HG03558 (cell line): ENCODE measurements around the gene RAB36.

Experiments
- ATAC-seq: cut with Tn5 transposase; IDR thresholded peaks from one replicate; pipeline ENCODE4 v1.9.1; 2021; ENCODE audit warnings: moderate number of reproducible peaks; ENCODE audit not compliant: unreplicated experiment; ENCODE audit errors: extremely low read depth

Gene RAB36

DNA sequence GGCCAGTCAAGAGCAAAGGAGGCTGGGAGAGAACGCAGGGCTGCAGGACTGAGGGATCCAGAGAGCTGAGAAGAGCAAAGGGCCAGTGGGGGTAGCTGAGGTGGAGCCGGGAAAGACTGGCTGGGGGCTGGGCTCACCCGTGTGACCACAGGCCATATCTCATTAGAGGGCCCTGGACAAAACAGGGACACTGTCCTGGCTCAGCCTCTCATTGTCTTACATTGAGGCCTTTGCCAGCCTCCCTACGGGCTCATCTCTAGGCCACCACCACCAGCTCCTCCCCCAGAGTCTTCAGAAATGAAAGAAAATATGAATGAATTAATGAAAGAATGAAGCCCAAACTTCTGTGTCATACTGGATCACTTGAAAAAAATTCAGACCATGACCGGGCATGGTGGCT, 9.2 kb downstream of the RAB36 start:
- ATAC-seq: no peak

DNA sequence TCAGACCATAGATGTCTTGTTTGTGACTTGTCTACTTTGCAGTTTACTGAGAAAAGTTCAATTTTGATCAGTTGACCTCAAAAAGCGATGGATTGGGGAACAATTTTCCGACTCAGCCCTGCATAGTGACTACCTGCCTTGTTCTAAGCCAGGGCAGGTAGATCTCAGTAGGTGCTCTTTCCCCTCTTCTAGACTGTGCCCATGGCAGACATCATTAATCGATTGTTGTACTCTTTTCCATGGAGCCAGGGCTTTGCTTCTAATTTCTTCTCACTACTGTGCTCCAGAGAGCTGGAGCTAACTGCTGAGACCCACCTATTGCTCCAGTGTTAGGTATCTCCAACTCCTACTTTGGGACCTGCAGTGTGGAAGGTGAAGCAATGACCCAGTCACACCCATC, 9.9 kb downstream of the RAB36 start:
- ATAC-seq: no peak

DNA sequence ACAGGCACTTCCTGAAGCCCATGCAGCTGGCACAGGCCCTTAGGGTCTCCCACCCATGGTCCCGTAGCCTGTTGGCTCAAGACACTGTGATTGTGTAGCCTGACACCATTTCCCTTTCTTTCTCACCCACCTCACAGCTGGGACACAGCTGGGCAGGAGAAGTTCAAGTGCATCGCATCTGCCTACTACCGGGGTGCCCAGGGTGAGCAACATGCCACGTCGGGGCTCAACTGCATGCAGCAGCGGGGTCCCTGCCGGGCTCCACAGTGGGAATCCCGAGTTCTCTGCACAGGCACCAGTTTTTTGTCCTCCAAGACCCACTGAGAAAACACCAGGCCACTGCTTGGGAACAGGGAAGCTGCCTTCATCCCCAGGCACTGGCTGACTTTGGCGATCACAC, 10.6 kb downstream of the RAB36 start:
- no peak for ATAC-seq

DNA sequence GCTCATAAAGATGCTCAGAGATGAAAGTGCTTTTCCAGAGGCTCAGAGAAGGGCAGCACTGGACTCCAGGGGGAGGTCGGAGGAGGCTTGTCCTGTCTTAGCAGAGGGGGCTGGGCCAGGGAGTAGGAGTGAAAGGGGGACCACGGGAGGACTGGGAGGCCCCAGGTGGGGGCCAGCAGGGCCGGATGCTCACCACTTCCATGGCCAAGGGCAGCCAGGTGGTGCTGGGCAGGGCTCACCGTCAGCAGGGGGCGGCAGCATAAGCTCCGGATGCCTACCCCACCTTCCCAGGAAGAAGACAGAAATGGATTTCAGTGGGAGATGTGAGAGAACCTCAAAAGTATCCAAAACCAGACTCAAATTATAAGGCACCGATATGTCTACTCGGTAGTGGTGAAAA, 11.0 kb downstream of the RAB36 start:
- no peak for ATAC-seq

DNA sequence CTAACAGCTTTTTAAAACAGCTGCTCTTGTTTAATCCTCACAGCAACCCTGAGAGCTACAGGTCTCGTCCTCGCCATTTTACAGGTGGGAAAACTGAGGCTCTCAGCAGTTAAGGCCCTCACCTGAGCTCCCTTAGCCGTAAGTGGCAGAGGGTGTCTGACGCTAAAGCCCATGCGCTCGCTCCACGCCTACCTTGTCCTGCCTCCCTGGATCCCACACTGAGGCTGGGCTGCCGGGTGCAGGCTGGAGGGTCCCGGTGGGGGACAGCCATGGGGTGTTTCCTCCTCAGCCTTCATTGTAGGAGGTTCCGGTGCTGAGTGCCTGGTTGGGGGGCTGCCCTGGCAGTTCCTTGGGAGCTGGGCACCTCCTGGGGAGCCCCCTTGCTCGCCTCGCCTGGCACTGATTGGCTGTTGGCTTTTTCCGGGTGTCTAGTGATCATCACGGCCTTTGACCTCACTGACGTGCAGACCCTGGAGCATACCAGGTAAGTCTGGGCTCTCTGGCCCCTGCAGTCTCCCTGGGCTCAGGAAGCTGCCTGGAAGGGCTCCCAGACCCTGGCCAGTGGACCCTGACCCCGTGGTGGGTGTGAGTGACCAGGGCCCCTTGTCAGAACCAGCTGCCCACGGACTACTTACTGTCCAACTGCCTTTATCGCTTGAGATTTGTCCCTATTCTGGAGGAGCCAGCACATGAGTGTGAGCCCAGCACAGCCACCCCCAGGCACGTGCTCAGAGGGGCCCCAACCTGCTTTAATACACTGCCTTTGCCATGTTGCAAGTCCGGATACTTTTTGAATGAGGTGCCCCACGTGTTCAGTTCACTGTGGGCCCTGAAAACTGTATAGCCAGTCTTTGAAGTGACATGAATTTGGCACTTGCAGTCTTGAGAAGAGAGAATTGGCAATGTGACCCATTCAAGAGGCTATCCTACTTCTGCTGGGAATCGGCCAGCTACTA, 12.6 kb downstream of the RAB36 start:
- ATAC-seq: no peak

DNA sequence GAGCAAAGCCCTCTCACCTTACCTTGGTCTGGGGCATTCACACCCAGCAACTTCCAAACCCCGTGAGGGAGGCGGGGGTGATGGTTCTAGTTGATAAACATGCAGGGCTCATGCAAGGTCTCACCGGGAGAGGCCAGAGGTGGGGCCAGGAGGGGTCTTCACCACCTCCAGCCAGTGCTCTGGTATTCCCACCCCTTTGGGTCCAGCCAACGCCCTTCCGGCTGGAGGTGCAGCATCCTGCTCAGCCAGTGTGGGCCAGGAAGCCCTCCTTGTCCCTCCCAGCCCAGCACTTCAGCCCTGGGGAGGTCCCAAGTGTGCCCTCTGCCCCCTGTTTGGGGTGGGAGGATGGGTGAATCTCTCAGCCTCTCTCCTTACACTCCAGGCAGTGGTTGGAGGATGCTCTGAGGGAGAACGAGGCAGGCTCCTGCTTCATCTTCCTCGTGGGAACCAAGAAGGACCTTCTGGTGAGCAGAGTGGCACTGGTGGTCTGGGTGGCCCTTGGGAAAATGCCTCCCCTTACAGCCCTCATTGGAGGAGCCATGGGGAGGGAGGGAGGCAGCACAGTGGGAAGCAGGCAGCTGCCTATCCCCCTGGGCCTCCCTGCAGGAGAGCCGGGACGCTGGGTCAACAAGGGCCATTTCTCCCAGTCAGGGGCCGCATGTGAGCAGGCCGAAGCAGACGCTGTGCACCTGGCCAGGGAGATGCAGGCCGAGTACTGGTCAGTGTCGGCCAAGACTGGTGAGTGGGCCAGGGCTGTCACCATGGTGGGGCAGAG, 13.4 kb downstream of the RAB36 start:
- ATAC-seq: no peak

DNA sequence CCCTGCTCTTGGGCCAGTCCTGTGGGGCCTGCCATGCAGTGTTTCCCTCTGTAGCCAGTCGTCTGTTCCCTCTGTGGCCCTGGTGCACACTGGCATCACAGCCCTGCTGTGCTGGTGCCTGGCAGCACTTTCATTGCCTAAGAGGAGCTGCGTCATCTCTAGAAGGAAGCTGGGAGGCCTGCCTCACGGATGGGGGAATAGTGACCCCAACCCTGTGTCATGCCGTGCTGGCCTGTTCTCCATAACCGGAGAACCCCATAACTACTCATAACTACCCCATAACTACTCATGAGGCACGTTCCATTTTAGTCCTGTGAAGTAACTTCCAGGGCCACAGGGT, 14.0 kb downstream of the RAB36 start:
- no peak for ATAC-seq

DNA sequence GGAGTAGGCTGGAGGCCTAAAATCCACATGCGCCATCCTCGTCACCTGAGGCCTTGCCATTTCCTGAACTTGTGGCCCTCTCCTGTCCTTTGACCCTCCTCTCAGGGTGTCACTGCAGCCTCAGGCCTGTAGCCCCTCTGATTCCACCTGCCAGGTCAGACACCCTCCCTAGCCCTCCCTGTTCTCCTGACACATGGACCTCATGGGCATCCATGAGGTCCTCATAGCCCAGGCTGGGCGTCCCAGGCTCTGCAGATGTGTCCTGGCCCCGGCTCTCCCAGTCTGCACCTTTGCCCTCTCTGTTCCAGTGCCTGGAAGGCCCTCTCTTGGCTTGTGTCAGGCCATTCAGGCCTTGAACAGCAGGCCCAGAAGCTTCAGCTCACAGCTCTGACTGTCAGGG, 15.8 kb downstream of the RAB36 start:
- no peak for ATAC-seq

DNA sequence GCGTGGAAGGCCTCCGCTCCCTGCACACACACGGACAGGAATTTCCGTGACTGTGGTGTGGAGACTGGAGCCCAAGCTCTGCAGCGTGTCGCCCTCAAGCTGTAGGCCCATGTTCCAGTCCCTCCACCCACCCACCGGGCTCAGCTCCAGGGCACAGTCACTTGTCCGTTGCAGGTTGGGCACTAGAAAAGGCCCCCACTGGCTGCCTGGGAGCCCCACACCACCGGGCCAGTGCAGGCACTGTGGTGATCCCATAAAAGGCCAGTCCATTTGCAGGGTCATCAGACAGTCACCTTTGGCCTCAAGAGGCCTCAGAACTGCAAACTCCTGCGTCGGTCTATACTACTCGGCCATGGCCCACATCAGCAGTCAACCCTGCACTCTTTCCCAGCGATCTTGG, 16.3 kb downstream of the RAB36 start:
- ATAC-seq: no peak

DNA sequence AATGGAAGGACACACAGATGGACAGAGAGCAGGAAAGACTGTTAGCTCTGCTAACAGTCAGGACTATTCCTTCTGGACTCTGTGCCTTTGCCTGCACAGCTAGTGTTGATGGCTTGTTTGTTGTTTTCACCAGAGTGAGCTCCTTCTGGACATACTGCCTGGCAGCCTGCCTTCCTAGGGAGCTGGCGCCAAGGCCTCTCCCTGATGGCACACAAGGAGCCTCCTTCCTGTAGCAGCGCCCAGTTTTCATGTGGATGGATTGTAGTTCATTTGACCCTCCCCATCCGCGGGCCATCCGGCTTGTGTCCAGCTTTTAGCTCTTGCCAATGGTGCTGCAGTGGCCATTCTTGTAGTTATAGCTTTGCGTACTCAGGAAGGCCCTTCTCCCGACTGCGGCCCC, 18.4 kb downstream of the RAB36 start:
- no peak for ATAC-seq

DNA sequence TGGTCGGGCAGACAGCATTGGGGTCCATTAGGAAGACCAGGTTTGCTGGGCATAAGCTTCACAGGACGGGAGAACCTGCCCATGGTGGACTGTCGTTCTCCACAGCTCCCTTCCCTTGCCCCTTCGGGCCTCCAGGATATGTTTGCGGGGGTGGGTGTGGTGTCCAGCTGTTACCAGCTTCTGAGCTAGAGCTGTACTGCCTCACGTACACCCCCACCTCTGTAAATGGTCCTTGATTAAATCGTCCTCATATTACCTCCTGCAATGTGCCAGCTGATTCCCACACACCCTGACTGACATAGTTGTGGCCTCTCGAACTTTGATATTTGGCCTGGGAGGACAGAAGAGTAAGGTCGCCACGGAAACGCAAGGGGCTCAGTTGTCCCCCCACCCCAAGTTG, 18.8 kb downstream of the RAB36 start:
- no peak for ATAC-seq

DNA sequence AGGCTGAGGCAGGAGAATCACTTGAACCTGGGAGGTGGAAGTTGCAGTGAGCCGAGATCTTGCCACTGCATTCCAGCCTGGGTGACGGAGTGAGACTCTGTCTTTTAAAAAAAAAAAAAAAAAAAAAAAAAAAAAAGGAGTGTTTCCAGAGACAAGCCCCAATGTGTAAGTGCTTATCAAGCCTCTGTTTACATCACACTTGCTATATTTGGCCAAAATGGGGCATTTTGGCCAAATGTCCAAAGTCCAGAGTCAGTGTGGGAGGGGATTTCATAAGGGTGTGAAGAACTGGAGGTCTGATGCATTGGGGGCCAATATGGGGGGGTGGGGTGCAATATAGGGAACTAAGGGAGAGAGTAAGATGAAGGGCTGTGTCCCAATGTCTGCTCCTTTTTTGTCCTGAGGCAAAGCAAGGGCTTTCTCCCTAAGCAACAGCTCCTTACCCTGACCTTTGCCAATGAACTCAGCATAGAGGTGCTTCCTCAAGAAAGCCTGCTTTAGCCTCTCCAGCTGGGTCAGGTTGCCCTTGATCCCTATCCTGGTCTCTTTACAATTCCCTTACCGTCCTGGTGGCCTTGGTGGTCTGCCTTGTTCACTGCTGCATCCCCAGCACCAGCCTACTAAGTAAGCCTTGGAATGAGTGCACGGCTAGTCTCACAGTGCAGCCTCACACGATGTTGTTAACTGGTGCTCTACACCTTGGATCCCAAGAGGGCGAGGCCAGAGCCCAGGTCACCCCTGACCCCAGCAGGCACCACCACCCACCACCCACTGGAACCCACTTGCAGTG, 21.0 kb downstream of the RAB36 start:
- ATAC-seq: no peak

DNA sequence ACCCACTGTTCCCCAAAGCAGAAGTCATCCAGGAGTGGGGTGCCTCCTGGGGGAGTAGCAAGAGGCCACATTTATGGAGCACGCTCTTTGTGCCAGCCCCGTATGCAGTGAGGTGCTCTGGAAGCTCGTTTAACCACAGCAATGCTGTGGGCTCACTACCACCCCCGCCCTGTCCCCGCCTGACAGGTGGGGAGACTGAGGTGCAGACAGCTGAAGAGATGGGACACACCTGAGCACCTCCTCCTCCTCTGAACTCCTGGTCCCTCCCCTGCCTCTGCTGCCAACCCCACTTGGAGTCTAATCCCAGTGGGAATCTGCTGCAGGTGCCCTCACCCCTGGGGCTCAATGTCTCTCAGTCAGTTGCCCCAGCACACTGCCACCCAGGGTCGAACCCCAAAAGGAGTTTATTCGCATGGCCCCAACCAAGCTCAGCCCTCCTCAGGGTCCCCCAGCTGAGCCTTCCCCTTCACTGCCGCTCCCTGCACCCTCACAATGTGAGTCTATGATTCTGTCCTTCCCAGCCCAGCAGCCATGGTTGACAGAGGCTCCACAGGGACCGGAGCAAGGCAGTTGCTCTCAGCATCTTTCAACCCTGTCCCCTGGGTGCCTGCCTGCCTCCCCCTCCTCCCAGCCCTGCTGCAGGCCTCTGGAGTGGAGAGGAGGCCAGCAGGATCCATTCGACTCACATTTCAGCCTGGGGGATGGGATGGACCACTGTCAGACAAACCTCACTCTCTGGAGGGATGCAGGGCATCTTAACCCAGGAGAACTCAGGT, 21.8 kb downstream of the RAB36 start:
- ATAC-seq: no peak

DNA sequence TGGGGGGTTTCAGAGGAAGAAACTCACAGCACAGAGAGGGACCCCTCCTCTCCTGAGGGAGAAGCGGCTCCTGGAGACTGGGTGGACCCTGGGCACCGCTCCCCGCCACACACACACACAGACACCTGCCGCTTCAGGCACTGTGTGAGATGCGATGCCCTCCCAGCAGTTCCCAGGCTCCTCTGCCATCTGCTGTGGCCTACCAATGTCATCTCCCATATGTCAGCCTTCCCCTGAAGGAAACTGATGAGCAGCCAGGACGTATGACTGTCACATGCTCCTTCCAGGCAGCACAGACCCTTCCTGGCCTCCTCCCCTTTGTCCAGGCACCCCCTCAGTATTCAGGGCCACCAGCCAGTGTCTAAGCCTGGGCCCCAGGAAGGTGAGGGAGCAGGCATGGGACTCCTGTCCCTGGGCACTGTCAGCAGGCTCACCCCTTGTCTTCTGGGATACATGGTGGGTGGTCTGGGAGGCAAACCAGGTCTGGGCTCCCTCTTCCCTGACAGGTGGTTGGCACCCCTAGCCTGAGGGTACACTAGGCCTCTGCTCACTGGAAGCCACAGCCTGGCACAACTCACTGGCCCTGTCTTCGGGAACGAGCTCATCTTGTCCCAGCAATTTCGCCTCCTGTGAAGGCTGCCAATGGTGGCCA, 23.2 kb downstream of the RAB36 start:
- no peak for ATAC-seq

DNA sequence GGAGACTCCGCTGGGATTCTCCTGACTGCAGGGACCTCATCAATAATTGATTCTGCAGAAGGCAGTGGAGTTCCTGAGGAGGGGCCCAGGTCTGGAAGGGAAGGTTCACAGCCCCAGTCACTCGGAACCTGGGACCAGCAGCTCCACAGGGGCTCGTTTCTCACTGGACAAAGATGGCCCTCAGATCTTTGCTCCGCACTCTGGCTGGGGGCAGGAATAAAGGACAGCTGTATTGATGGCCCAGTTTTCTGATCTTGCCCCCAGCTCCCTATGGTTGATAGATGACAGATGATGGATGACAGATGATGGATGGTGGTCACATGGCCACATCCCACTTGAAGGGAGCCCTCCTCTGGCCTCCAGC, 23.7 kb downstream of the RAB36 start:
- no peak for ATAC-seq

DNA sequence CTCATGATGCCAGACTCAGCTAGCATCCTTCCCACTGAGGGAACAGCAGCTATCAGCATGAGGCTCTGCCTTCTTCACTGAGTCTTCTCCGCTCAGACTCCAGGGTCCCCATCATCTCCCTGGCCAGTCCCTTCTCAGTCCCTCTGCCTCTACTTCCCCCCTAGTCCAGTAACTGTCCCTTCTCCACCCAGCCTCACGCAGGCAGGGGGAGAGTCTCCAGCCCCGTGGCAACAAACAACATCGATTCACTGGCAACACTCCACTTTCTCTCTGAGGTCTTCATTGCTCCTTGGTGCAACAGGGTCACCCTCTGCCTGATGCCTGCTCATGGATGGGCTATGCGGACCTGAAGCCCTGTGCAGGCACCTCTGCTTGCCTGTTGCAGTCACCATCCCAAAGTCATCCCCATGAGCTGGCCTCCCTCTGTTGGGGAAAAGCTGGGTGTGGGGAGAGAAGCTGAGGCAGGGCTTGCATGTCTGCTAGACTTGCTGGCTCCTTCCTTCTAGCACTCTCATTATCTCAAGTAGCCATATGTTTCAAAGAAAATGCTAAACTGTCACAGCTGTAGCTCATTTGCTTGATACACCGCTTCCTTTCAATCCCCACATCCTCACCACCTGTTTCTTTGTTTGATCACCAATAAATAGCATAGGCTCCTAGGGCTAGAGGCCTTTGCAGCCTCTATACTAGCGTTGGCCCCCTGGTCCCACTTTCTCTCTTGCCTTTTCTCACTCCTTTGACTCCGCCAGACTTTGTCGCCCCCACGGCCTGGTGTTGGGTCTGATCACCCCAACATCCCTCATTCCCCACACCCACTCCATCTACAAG, 30.8 kb downstream of the RAB36 start:
- no peak for ATAC-seq

DNA sequence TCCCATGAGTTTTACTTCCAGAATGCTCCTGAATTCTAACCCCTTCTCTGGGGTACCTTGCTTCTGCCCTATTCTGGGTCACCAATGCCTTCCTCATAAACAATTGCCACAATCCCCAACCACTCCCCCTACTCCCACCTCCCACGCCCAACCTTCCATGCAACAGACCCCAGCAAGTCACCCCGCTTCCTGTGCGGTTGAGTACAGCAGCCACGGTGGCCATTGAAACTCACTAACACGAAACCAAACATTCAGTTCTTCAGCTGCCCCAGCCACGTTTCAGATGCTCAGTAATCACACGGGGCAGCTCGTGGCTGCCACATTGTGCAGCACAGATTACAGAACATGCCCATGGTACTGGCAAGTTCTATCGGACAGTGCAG, 31.4 kb downstream of the RAB36 start:
- no peak for ATAC-seq

DNA sequence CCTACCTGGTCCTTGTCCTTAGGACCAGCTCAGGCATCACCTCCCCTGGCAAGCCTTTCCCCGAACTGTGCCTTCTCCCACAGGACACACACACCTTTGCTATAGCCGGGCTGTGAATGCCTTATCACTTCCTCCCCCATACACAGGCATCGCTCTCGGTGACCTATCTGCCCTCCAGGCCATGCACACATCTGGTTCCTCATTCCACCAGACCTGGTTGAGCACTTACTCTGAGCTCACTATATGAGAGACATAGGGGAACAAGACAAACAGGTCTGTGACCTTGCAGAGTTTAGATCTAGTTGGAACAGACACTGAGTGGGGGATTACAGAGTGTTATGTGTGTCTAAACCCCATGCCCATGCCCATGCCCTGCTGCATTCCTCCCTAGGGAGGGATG, 31.9 kb downstream of the RAB36 start:
- ATAC-seq: no peak
